ENCODE data around the gene C4orf50.

GRCh38 chr4:6010789-6011188 is 7.4 kb downstream of the C4orf50 start:
- TF ChIP-seq, protein P1, sequence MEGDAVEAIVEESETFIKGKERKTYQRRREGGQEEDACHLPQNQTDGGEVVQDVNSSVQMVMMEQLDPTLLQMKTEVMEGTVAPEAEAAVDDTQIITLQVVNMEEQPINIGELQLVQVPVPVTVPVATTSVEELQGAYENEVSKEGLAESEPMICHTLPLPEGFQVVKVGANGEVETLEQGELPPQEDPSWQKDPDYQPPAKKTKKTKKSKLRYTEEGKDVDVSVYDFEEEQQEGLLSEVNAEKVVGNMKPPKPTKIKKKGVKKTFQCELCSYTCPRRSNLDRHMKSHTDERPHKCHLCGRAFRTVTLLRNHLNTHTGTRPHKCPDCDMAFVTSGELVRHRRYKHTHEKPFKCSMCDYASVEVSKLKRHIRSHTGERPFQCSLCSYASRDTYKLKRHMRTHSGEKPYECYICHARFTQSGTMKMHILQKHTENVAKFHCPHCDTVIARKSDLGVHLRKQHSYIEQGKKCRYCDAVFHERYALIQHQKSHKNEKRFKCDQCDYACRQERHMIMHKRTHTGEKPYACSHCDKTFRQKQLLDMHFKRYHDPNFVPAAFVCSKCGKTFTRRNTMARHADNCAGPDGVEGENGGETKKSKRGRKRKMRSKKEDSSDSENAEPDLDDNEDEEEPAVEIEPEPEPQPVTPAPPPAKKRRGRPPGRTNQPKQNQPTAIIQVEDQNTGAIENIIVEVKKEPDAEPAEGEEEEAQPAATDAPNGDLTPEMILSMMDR (IDR thresholded peaks at IDR 0.05) = no peak
- no peak for TF ChIP-seq EP300 (IDR thresholded peaks at IDR 0.05)

Data from tibial nerve (tissue), 4 donors.